Cardiac fibroblast (primary cell): ENCODE results near the gene NALCN.

Experiments used
- DNase-seq, 2 donors: peaks; one replicate each; pipeline versions ENCODE4 v3.0.0 to v3.0.0-alpha.2; 2010; ENCODE audit warnings: low read depth in 2 of 2
- H3K4me3 ChIP-seq, 2 donors: replicated peaks in 1 of 2; 1 replicate in 1 of 2; 2 replicates in 1 of 2; pipeline ENCODE4 v1.5.1; 2011; ENCODE audit warnings: low read depth in 2 of 2, low read length in 2 of 2, mild to moderate bottlenecking in 2 of 2, moderate library complexity in 1 of 2
- CTCF ChIP-seq: IDR thresholded peaks from one replicate; pipeline ENCODE4 v1.5.1; 2011; ENCODE audit warnings: low read depth, mild to moderate bottlenecking, low read length, inconsistent platforms

NALCN gene

DNA sequence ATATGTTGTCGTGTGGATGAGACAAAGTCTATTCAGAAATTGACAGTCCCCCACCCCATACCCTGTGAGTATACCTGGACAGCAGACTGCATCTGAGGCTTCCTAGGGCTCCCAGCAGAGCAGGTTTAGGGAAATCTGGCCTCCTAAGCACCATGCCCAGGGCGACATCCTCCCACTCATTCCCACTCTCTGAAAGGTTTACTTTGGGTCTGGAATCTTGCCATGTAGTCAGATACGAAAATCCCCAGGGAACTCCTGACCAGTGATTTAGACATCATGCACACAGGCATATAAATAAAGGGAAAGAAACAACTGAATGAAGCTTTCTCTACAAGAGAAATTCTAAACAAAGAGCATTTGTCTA is 717 bp upstream of the NALCN start:
- DNase-seq: peak; percentile 45 to 70
- H3K4me3 ChIP-seq: peak overlapping the region; percentile 48 to 63

DNA sequence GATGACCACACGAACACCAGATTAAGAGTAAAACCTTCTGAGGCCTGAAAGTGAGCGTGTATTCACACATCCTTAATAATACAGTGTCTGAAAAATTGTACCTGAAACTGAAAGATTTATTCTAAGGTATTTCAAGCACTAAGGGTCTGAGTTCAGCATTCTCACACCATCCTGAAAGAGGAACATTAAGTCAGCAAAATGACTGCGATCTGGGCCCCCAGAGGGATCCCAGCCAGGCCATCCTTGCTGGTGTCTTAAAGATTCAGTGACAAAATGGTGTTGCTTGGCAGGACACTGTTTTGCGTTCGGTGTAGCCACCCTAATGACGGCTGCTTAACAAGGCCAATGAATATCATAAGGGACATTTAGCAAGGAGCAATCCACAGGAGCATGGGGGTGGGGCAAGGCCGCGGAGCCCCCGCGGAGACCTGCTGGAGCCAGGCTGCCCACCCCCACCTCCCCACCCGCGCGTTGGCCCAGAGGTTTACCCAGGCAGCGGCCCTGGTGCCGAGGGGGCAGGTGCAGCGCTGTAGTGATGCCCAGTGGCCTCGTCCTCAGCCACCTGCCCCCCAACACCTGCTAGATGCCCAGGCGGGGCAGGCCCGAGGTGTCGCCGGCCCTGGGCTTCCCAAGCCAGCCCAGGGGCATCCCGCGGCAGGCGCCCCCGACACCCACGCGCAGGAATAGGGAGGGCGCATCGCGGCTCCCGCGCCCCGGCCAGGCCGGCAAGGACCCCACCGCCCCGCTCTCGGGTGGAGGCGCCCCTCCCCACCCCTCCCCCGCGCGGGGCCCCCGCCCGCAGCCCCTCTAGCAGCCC is 742 bp downstream of the NALCN start:
- H3K4me3 ChIP-seq: peak overlapping the region in 1 of 2 donors; percentile 63
- no peak for DNase-seq
- no peak for TF ChIP-seq CTCF

More for the DNA sequence above, 717 bp upstream of the NALCN start:
- TF ChIP-seq CTCF: no peak

GRCh38 chr13:101412076-101412475 is 4.2 kb downstream of the NALCN start:
- TF ChIP-seq CTCF: no peak
- H3K4me3 ChIP-seq: no peak overlapping the region
- DNase-seq: no peak

GRCh38 chr13:101408992-101409656 is 7.2 kb downstream of the NALCN start:
- no peak for TF ChIP-seq CTCF
- DNase-seq: no peak
- H3K4me3 ChIP-seq: no peak overlapping the region

DNA sequence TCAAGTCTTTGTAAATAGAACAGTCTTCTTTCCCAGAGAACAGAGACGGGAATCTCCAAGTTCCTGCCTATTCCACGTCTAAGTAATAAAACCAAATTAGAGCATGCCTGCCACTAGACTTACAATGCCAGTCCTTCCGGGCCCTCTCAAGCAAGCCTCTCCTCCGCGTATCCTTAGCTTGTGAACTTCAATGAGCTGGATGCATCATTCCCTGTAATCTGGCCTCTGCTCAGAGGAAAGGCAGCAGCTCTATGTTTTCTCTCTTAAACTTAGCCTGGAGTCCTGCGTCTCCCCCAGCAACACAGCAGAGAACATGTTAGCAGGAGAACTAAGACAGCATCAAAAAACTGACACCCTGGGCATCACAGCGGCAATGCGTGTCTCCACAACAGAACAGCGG is 8.2 kb downstream of the NALCN start:
- no peak overlapping the region for H3K4me3 ChIP-seq
- no peak for TF ChIP-seq CTCF
- DNase-seq: no peak

- peak in 1 of 2 donors; percentile 45 for DNase-seq
- no peak for TF ChIP-seq CTCF
- H3K4me3 ChIP-seq: no peak overlapping the region
Observed at GRCh38 chr13:101406791-101407190, 9.5 kb downstream of the NALCN start.
